GM12875 (cell line): Measurements from ENCODE around the gene ADGRB2.

Experiments used
- H3K4me3 ChIP-seq: one replicate; pipeline ENCODE4 v1.5.1; 2011; ENCODE audit warnings: low read depth, low read length, control low read depth
- CTCF ChIP-seq: IDR thresholded peaks from 2 replicates; pipeline ENCODE4 v1.5.1; 2011; ENCODE audit warnings: low read depth, mild to moderate bottlenecking, control low read depth, inconsistent platforms, low read length, moderate library complexity, borderline replicate concordance; ENCODE audit not compliant: insufficient read depth

ADGRB2 gene

GRCh38 chr1:31726715-31727114 lies 37.4 kb downstream of the ADGRB2 start:
- H3K4me3 ChIP-seq, result no peak overlapping the region

GRCh38 chr1:31725777-31726535 lies 38.2 kb downstream of the ADGRB2 start:
- no peak overlapping the region for H3K4me3 ChIP-seq
- TF ChIP-seq CTCF, result no peak

More at GRCh38 chr1:31726715-31727114, 37.4 kb downstream of the ADGRB2 start:
- no peak for TF ChIP-seq CTCF

- H3K4me3 ChIP-seq, result no peak overlapping the region
- no peak for TF ChIP-seq CTCF
Measured at GRCh38 chr1:31725134-31725533, 39.0 kb downstream of the ADGRB2 start.

- TF ChIP-seq CTCF, result no peak
- H3K4me3 ChIP-seq, result no peak overlapping the region
Measured at GRCh38 chr1:31723828-31724359, 40.2 kb downstream of the ADGRB2 start.

GRCh38 chr1:31718327-31718897 lies 45.7 kb downstream of the ADGRB2 start:
- H3K4me3 ChIP-seq, result no peak overlapping the region
- no peak for TF ChIP-seq CTCF

GRCh38 chr1:31717341-31717740 lies 46.8 kb downstream of the ADGRB2 start:
- no peak for TF ChIP-seq CTCF
- no peak overlapping the region for H3K4me3 ChIP-seq

GRCh38 chr1:31715873-31716220 lies 48.3 kb downstream of the ADGRB2 start:
- H3K4me3 ChIP-seq, result no peak overlapping the region
- TF ChIP-seq CTCF, result no peak
